RWPE2 (cell line): ENCODE data around the gene PIP5K1B.

Source experiments
- ATAC-seq: fragments of 200-7000 bp; cut with Tn5 transposase; 3 replicates; pipeline ENCODE4 v1.9.1; 2021; ENCODE audit warnings: low read depth
- DNase-seq: peaks from one replicate; pipeline ENCODE4 v3.0.0-alpha.2; 2020; ENCODE audit warnings: low spot score
- H3K27ac ChIP-seq: fragments of 450-650 bp; 2 replicates; pipeline ENCODE4 v1.5.1; 2017; ENCODE audit warnings: mild to moderate bottlenecking; ENCODE audit not compliant: poor library complexity, severe bottlenecking
- H3K27me3 ChIP-seq: fragments of 250-450 bp; sonication (Bioruptor Pico); 2 replicates; pipeline ENCODE4 v1.5.1; 2021; ENCODE audit warnings: mild to moderate bottlenecking, moderate library complexity; ENCODE audit not compliant: insufficient read depth, poor library complexity, severe bottlenecking
- H3K36me3 ChIP-seq: fragments of 250-450 bp; sonication (Bioruptor Pico); 2 replicates; pipeline ENCODE4 v1.5.1; 2020; ENCODE audit warnings: low read depth, mild to moderate bottlenecking, moderate library complexity
- H3K4me1 ChIP-seq: fragments of 250-450 bp; sonication (Bioruptor Pico); 2 replicates; pipeline ENCODE4 v1.5.1; 2021; ENCODE audit warnings: mild to moderate bottlenecking, moderate library complexity; ENCODE audit not compliant: insufficient read depth, poor library complexity, severe bottlenecking
- H3K4me3 ChIP-seq: fragments of 250-450 bp; sonication (Bioruptor Pico); 2 replicates; pipeline ENCODE4 v1.5.1; 2021; ENCODE audit warnings: mild to moderate bottlenecking, moderate library complexity; ENCODE audit not compliant: severe bottlenecking
- H3K9me3 ChIP-seq: fragments of 250-450 bp; sonication (Bioruptor Pico); 2 replicates; pipeline ENCODE4 v1.5.1; 2021; ENCODE audit warnings: mild to moderate bottlenecking, moderate library complexity; ENCODE audit not compliant: severe bottlenecking
- TF ChIP-seq, protein P1 (sequence below): fragments of 450-650 bp; IDR thresholded peaks from one replicate; pipeline ENCODE4 v1.5.1; 2017; ENCODE audit warnings: mild to moderate bottlenecking, moderate library complexity; ENCODE audit not compliant: poor library complexity, severe bottlenecking

Gene PIP5K1B

DNA sequence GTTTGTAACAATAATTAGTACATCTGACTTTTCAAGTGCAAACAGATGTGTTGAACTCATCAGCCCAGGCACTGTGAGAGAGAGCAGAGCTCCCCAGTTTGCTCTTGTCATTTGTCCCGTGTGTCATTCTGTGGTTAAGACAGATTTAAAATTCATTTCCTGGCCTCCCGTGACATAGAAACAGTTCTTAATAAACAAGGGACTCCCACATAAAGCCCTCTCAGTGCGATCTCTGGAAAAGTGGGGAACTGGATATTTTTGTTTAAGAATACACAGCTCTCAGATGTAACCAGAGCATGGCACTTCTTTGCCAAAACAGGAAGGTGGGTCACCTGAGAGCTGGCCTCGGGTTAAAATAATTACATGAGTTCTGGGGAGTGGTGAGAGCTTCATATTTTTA is 250.3 kb downstream of the PIP5K1B start:
- no peaks in the 10 kb centered on the region for H3K9me3 ChIP-seq
- H3K4me1 ChIP-seq, result no peaks in the 10 kb centered on the region
- ATAC-seq (no peak), DNase-seq (no peak)
- H3K4me3 ChIP-seq, result no peak overlapping the region
- TF ChIP-seq, protein P1, sequence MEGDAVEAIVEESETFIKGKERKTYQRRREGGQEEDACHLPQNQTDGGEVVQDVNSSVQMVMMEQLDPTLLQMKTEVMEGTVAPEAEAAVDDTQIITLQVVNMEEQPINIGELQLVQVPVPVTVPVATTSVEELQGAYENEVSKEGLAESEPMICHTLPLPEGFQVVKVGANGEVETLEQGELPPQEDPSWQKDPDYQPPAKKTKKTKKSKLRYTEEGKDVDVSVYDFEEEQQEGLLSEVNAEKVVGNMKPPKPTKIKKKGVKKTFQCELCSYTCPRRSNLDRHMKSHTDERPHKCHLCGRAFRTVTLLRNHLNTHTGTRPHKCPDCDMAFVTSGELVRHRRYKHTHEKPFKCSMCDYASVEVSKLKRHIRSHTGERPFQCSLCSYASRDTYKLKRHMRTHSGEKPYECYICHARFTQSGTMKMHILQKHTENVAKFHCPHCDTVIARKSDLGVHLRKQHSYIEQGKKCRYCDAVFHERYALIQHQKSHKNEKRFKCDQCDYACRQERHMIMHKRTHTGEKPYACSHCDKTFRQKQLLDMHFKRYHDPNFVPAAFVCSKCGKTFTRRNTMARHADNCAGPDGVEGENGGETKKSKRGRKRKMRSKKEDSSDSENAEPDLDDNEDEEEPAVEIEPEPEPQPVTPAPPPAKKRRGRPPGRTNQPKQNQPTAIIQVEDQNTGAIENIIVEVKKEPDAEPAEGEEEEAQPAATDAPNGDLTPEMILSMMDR, result no peak
- no peak overlapping the region for H3K27ac ChIP-seq
- H3K27me3 ChIP-seq, result peaks cover 10% of the 10 kb centered on the region
- H3K36me3 ChIP-seq, result no peaks in the 10 kb centered on the region

- Histone ChIP-seq H3K9me3 (no peaks in the 10 kb centered on the region), H3K36me3 (no peaks in the 10 kb centered on the region), H3K4me3 (no peak overlapping the region), H3K27me3 (peaks cover 18% of the 10 kb centered on the region), H3K27ac (no peak overlapping the region), H3K4me1 (no peaks in the 10 kb centered on the region)
- DNase-seq (no peak), ATAC-seq (no peak)
- TF ChIP-seq, protein P1, result no peak
Measured at GRCh38 chr9:68957479-68957878, 252.4 kb downstream of the PIP5K1B start.

- no peak for ATAC-seq
- H3K9me3 ChIP-seq, result no peaks in the 10 kb centered on the region
Measured at GRCh38 chr9:68961587-68961986, 256.5 kb downstream of the PIP5K1B start.

GRCh38 chr9:68963416-68963815 is 258.4 kb downstream of the PIP5K1B start:
- DNase-seq (no peak), ATAC-seq (no peak)
- TF ChIP-seq, protein P1, result no peak
- no peaks in the 10 kb centered on the region for H3K36me3 ChIP-seq
- no peak overlapping the region for H3K4me3 ChIP-seq
- H3K27ac ChIP-seq, result no peak overlapping the region
- H3K4me1 ChIP-seq, result no peaks in the 10 kb centered on the region
- peaks cover 12% of the 10 kb centered on the region for H3K27me3 ChIP-seq
- no peaks in the 10 kb centered on the region for H3K9me3 ChIP-seq

More at GRCh38 chr9:68961587-68961986, 256.5 kb downstream of the PIP5K1B start:
- no peaks in the 10 kb centered on the region for H3K4me1 ChIP-seq
- TF ChIP-seq, protein P1, result no peak
- H3K4me3 ChIP-seq, result no peak overlapping the region
- peaks cover 12% of the 10 kb centered on the region for H3K27me3 ChIP-seq
- H3K36me3 ChIP-seq, result no peaks in the 10 kb centered on the region
- DNase-seq, result no peak
- H3K27ac ChIP-seq, result no peak overlapping the region

- no peak for DNase-seq
Measured at GRCh38 chr9:68964102-68964541, 259.1 kb downstream of the PIP5K1B start.

More at GRCh38 chr9:68964102-68964541, 259.1 kb downstream of the PIP5K1B start:
- Histone ChIP-seq H3K4me3 (no peak overlapping the region), H3K9me3 (no peaks in the 10 kb centered on the region), H3K4me1 (no peaks in the 10 kb centered on the region), H3K36me3 (no peaks in the 10 kb centered on the region), H3K27me3 (peaks cover 12% of the 10 kb centered on the region), H3K27ac (no peak overlapping the region)
- TF ChIP-seq, protein P1, result no peak
- ATAC-seq, result no peak
